DMS153 treated with DMSO at 0.1 percent for 48 hours (cell line): ENCODE measurements around the gene TTLL5.

Source experiments
- DNase-seq: peaks from one replicate; lab custom pipeline; 2025; ENCODE audit not compliant: unreplicated experiment; lab: John Stamatoyannopoulos, UW

Gene TTLL5, protein sequence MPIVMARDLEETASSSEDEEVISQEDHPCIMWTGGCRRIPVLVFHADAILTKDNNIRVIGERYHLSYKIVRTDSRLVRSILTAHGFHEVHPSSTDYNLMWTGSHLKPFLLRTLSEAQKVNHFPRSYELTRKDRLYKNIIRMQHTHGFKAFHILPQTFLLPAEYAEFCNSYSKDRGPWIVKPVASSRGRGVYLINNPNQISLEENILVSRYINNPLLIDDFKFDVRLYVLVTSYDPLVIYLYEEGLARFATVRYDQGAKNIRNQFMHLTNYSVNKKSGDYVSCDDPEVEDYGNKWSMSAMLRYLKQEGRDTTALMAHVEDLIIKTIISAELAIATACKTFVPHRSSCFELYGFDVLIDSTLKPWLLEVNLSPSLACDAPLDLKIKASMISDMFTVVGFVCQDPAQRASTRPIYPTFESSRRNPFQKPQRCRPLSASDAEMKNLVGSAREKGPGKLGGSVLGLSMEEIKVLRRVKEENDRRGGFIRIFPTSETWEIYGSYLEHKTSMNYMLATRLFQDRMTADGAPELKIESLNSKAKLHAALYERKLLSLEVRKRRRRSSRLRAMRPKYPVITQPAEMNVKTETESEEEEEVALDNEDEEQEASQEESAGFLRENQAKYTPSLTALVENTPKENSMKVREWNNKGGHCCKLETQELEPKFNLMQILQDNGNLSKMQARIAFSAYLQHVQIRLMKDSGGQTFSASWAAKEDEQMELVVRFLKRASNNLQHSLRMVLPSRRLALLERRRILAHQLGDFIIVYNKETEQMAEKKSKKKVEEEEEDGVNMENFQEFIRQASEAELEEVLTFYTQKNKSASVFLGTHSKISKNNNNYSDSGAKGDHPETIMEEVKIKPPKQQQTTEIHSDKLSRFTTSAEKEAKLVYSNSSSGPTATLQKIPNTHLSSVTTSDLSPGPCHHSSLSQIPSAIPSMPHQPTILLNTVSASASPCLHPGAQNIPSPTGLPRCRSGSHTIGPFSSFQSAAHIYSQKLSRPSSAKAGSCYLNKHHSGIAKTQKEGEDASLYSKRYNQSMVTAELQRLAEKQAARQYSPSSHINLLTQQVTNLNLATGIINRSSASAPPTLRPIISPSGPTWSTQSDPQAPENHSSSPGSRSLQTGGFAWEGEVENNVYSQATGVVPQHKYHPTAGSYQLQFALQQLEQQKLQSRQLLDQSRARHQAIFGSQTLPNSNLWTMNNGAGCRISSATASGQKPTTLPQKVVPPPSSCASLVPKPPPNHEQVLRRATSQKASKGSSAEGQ (N-terminal part only)

DNA sequence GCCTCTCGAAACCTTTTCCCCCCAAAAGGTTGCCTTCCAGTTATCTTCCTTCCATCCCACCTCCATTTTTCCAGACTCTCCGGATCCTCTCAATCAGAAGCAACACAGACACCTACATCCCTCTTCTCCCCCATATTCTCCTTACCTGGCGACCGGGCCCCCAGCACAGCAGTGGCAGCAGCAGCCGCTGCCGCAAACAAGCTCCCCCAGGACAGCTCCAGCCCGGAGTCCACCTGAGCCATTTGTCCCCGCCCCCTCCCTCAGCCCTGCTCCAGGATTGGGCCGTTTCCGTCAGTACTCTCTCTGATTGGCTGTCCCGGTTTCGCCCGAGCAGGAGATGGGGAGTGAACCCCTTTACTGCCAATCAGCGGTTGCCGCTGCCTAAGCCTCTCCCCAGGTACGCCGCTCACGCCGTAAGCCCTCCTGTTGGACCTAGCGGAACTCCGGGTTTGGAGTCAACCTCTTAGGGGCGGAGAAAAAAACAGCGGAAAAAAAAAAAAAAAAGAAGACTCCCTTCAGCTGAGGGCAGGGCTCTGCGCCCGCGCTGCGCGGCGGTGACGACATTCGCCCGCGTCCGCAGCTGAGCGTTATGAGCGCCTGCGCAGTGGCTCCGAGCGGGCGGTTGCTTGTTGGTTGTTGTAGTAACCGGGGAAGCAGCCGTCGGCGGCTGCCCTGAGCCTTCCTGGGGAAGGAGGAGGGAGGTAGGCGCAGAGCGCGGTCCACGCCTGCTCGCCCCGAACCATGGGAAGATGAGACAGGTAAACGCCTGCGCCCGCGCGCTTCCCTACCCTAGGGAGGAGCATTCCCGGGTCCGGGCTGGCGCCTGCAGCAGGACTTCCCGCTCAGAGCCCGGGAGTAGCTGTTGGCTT is at the start of gene TTLL5, which contains the start of gene ERG28:
TSS of gene TTLL5 (plus strand) at position 617 of the 869 bp plus-strand sequence. CDS start 1,904 bp downstream, outside the sequence.
TSS of gene ERG28 (minus strand) at position 247 of the 869 bp plus-strand sequence. CDS start 3,374 bp downstream, outside the sequence.
- peak; percentile 97 for DNase-seq

DNA sequence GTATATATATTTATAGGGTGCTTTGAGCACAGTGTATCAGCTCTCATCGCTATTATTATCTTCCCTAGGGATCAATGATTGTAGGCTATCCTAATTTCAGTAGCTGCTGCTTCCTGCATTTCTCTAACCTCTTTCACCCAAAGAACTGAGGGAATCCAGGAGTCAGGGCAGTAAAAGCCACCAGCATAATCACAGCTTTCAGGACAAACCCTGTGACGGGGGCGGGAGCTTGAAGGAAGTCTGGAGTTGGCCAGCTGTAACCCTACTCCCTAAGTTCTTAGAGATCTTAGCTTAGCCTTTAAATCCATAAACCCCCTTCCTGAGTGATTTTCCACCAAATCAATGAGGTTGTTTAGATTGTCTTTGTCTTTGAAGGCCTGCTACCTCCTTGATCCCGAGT is 48.9 kb upstream of the TTLL5 start:
- no peak for DNase-seq

DNA sequence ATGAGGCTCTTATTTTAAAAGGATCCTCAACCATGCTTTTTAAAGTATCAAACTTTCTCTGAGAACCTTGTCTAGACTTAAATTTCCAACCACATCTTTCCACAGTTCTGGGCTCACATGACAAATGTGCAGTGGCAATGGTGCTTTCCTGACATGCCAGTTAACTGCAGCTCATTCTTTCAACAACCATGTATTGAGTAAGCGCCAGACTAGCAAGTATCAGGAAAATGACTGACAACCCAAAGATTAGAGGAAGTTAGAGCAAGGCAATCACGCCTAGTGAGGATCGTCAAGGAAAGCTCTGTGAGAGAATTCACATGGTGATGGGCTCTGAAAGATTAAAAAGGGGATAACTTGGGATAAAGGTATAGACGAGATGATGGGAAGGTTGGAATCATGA is 46.9 kb upstream of the TTLL5 start:
- DNase-seq, result no peak

DNA sequence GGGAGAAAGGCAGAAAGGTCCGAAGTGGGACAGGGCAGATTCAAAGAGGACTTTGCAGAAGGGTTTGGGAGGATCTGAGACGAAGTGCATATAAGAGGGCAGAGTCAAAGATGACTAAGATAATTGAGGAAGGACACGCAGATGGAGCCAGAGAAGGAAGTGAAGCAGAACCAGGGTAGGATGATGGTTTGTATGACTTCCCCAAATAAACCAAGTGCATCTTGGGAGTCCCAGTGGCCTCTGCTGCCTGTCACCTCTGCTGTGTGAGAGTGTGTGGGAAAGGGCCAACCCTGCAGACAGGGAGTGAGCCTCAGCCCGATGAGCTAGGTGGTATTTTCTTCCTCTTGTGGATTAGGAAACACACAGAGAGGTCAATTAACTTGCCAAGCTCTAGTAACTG is 45.8 kb upstream of the TTLL5 start:
- no peak for DNase-seq

DNA sequence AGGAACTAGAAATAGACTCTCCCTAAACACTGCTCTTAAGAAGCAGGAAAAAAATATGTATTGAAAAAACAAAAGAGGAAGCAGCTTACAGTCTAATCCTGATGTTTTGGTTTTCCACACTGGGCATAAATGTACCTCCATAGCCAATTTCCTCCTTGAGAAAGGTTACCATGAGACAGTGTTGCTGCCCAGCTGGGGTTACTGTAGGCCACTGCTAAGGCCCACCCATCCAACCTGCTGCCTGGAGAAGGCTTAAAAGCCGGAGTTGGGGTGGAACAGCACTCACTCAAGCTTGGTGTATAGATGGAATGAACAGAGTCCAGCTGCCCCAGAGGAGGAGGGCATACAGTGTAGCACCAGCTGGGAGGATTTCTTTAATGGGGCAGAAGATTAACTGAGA is 41.5 kb upstream of the TTLL5 start:
- no peak for DNase-seq

DNA sequence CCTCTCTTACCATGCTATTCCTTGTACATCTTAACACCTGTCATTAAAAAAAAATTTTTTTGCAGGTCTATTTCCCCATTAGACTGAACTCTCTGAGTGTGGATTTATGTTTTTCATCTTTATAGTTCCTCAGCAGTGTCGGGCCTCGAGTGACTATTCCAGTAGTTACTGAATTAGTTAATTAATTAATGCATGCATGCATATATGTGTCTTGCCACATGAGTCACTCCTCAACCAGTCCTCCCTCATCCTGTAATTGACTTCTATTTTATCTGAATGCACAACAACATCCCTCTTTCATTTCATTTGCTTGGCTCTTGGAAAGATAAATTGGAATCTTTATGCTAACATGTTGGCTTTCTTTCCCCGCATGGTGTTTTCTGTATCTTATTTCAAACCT is 36.0 kb upstream of the TTLL5 start:
- DNase-seq, result no peak

DNA sequence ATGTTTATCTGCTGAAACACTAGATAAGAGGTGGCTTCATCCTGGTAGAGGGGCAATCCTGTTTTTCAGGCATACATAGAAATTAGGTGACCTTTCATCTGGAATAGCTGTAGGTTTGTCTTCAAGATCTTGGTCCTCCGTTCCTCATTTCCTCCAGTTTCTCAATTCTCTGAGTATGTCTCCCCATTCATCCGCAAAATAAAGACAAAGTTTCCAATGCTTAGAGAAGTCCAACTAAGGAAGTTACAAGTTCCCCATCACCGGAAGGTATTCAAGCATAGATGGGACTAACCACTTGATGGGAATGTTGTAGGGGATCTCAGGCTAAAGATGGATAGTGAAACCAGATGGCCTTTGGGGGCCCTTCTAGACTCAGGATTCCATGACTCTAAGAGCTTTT is 34.6 kb upstream of the TTLL5 start:
- no peak for DNase-seq

DNA sequence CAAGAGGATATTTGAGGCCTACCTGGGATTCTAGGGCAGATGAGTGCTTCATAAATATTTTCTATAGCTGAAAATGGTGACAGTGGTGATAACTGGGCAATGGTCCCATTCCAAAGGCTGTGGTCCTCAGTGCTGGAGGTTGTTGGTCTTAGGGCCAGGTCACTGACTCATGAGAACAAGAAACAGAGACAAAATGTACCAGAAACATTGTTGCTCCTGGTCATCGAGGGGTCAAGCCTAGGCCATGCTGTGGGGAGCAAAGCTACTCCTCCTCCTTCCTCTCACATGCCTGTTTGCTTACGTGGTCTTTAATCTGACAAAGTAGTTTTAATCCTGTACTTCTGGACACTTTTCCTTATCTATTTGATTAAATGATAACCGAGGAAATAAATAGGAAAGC is 34.2 kb upstream of the TTLL5 start:
- no peak for DNase-seq

DNA sequence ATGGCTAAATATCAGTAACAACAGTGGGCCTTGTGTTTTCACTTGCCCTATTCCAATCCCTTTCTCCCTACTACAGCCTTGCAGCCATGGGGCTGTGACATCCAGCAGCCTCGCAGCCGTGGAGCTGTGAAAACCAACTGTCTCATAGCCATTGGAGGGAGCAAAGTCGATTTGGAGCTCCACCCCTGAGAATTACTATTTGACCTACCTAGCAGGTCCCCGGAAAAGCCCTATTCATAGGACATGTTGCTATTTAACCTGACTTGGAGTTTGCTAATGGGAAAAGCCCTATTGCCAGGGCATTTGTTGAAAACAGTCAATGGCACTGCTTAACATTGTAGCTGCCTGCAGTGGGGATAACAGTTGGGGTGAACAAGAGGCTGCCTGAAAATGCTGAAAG is 33.6 kb upstream of the TTLL5 start:
- DNase-seq, result no peak

DNA sequence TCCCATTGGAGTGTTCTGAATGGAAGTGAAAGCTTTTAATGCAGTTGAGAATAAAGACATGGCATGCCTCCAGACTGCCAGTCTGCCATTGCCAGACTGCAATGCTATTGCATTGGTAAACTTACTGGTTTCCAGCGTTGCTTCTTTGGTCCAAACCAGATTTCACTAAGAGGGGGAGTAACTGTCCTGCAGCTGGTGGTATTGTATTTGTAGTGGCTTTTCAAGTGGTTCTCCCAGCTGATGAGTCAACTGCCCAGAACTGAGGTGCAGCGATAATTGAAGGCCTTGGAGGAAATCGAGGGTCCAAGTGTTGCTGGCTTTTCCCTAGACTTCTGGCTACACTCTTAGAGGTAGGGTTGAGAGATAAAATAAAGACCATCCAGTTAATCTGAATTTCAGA is 32.2 kb upstream of the TTLL5 start:
- DNase-seq, result no peak

DNA sequence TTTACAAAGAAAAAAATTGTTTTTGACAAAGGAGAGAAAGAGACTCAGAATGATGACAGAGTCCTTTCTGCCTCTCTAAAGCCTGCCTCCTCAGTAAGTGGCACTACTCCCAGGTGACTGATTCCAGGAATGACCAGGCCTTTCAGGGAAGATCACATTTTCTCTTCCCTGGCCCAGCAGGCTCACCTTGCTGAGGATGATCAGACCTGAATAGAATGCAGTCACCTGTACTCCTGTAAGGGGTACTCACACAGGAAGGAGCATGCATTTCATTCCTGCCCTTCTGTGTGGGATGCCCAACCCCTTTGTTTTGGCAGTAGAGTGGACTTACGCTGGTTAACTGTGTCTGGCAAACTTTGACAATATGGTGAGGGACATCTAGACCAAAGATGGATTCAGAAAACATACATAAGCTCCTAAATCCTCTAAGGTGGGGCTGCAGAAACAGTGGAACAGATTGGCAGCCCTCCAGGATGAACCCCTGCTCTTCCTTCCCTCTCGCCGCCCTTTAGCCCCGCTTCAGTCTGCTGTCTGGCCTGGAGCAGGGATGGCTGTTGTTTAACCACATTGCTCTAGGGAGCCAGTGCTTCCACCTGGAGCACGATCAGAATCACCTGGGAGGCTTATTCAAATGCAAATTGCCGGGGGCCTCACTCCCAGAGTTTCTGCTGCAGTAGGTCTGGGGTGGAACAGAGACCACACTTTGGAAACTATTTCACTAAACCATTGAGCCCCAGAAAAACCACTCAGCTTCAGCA is 30.2 kb upstream of the TTLL5 start:
- DNase-seq, result no peak

DNA sequence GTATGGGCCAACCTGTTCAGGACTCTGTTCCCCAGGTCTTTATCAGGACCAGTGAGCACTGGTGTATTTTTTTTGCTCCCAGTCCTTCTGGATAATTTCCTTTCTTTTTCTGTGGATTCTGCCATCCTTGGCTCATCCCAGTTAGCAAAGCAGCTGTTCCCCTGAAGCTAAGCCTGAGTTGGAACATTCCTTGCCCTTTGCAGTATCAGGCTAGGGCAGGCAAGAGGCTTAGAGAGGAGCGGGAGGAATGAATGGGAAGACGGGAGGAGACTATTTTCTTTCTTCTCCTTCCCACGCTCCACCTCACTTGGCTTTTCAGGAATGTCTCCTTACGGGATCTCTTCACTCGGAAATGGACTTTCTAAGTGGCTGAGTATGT is 29.6 kb upstream of the TTLL5 start:
- no peak for DNase-seq

DNA sequence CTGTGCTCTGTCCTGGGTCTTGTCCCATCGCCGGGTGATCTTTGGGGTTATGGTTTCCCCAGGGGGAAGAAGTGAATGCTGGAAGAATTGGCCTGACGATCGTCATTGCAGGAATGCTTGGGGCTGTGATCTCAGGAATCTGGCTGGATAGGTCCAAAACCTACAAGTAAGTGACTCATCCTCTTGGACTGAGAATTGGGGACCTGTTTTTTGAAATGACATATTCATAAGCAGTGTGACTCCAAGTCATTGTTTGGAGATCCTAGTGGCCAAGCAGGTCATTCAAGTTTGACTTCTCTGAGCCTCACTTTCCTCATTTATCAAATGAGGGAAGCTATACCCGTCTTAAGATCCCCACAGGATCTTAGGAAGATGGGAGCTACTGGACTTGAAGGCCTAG is 26.2 kb upstream of the TTLL5 start:
- DNase-seq, result no peak

DNA sequence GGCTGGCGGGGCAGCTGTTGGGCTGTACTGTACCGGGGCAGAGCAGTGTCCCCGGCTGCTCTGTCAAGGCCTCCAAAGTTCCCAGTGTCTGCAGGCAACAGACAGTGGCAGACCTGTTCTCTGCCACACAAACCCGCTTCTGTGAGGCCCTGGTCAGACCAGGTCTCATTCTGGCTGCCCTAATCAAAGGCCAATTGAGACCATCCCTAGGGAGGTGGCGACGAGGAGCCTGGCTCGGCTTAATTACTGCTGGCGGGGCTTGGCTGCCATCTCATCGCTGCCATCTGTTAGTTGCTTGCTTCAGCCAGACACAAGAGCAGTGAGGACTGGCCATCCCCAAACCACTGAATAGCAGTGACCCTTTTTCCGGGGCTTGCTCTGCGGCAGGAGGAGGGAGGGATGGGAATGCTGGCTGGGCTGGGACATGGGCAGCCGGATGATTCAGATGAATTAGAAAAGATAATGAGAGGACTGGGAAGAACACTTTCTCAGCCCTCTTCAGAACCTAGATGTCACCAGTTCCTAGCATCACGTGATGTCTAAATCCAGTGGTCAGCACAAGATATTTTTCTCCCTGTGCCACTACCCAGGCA is 24.9 kb upstream of the TTLL5 start:
- no peak for DNase-seq

DNA sequence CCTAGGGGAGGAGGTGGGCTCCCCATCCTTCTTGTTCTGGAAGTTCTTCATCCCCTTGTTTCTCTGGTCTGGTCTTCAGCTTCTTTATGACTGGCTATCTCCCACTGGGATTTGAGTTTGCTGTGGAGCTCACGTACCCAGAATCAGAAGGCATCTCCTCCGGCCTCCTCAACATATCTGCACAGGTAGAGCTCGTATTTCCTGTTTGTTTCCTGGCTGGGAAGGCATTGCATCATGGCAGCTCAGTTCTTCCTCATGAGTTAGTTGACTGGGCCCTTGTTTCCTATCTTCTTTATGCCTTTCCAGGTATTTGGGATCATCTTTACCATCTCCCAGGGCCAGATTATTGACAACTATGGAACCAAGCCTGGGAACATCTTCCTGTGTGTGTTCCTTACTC is 20.2 kb upstream of the TTLL5 start:
- DNase-seq, result no peak

DNA sequence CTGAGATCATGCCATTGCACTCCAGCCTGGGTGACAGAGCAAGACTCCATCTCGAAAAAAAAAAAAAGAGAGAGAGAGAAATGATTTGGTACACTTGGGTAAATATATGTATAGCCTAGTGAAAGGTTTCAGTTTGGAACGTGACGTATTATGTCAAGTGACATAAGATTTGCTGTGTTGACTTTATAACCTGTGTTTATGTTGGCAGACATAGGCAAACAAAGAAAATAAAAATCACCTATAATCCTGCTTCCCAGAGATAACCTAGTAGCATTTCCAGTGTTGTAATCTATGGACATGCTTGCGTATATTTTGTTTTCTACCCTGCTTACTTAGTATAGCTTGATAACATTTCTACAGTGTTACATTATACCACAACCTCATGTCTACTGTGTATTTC is 17.1 kb upstream of the TTLL5 start:
- DNase-seq, result no peak

DNA sequence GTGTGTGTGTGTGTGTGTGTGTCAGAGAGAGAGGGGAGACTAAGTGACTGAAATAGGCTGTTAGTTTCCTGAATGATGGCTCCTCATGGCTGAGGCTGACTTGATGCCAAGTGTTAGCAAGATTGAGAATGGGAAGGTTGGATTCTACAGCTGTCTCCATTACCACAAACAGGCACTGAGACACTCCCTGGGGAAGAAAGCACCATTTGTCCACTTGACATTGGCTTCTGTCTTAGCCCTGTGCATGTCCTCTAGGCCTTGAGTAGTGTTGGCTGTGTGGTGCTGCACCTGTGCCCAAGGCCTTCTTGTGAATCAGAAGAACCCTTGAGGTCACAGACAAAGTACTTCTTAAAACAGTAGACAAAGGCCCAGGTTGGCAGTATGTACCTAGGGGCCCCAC is 16.0 kb upstream of the TTLL5 start:
- DNase-seq, result no peak

DNA sequence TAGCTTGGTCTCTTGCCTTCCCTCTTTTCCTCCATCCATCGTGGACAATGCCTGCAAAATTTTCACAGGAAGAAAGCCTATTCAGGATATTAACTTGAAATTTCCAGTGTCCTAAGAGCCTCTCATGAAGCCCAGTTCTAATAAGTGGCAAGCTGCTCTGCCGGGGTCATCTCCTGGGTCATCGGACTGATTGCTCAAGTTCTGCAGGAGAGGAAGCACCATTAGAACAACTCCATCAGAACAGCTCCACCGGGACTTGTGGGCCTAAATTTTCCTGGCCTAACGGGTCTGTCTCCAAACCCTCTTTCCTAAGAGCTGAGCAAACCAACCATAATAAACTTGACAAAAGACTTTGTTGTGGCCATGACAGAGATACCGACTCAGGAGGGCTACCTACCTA is 14.3 kb upstream of the TTLL5 start:
- DNase-seq, result no peak

DNA sequence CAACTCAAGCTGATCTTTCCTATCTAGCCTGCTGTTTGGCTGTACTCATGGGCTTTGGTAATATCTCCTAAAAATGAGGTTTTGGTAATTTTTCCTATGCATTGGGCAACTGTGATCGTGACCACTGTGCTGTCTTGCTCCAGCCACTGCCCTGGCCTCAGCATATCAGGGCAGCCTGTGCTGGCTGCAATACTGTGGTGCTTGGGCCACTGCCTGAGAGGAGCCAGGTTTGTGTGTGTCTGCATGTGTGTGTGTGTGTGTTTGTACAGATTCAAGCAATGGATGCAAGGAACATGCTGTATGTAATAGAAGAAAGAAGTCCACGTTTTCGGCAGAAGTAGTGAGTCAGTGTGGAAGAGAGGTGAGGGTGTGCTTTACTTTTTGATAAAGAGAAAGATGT is 13.4 kb upstream of the TTLL5 start:
- no peak for DNase-seq
